GM04503 (cell line): ENCODE data around the gene RSF1.
"Not testable (repeated sequence)": the region's sequence is repeated elsewhere in the genome, so short reads cannot be mapped to it uniquely, and the experiment has no call there.

ENCODE experiments used
- DNase-seq: peaks from one replicate; pipeline ENCODE4 v3.0.0-alpha.2; 2012; ENCODE audit warnings: low read depth

RSF1 gene, protein sequence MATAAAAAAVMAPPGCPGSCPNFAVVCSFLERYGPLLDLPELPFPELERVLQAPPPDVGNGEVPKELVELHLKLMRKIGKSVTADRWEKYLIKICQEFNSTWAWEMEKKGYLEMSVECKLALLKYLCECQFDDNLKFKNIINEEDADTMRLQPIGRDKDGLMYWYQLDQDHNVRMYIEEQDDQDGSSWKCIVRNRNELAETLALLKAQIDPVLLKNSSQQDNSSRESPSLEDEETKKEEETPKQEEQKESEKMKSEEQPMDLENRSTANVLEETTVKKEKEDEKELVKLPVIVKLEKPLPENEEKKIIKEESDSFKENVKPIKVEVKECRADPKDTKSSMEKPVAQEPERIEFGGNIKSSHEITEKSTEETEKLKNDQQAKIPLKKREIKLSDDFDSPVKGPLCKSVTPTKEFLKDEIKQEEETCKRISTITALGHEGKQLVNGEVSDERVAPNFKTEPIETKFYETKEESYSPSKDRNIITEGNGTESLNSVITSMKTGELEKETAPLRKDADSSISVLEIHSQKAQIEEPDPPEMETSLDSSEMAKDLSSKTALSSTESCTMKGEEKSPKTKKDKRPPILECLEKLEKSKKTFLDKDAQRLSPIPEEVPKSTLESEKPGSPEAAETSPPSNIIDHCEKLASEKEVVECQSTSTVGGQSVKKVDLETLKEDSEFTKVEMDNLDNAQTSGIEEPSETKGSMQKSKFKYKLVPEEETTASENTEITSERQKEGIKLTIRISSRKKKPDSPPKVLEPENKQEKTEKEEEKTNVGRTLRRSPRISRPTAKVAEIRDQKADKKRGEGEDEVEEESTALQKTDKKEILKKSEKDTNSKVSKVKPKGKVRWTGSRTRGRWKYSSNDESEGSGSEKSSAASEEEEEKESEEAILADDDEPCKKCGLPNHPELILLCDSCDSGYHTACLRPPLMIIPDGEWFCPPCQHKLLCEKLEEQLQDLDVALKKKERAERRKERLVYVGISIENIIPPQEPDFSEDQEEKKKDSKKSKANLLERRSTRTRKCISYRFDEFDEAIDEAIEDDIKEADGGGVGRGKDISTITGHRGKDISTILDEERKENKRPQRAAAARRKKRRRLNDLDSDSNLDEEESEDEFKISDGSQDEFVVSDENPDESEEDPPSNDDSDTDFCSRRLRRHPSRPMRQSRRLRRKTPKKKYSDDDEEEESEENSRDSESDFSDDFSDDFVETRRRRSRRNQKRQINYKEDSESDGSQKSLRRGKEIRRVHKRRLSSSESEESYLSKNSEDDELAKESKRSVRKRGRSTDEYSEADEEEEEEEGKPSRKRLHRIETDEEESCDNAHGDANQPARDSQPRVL (N-terminal part only)

DNA sequence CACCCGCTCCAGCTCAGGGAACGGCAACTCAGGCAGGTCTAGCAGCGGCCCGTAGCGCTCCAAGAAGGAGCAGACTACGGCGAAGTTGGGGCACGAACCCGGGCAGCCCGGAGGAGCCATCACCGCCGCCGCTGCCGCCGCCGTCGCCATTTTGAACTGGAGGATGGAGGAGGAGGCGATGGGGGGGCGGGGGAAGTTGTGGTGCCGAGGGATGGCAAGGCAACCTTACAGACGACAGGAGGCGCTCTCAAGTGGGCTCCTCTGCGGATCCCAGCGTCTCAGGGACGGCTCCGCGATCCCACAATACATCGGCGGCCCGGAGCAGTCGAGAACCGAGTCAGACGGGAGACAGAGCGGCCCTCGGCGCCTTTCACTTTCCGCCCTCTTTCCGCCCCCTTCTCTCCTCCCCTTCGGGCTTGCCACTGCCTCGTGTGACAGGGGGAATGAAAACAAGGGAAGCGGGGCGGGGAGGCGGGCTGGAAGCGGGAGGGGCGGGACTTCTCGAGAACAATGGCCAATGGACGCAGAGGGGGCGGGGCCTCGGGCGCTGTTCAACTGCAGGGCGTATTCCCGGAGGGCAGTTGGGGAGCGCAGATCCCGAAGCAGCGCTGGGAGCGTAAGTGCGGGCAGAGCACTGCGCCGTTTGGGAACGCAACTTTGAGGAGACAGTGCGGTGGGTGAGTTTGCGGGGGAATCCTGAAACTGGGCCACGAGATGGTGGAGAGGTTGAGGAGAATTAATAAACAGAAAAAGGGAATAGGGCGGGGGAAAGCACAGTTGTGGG lies at the start of gene RSF1, which contains the start of gene AAMDC:
Gene RSF1, minus strand, starts transcription at position 158 of the 784 bp plus-strand sequence. Its CDS starts 8 bp downstream, at position 150.
Gene AAMDC, plus strand, starts transcription at position 580 of the 784 bp plus-strand sequence. CDS start 21,353 bp downstream, outside the sequence.
- DNase-seq = peak; percentile 91

DNA sequence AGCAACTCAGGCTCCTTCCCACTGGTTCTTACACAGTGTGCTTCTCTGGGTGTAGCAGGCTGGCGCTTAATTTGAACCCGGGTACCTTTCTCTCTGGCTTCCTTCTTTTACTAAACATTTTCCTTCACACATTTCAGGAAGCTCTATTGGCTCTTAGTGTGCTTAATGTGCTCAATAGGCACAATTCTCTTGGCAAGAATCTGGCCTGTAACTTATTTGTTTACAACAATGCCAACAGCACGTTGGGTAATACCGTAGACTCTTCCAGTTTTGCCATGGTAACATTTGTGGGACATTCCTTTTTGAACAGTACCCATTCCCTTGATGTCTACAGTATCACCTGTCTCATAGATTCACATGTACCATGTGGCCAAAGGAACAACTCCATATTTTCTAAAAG lies 48.2 kb upstream of the RSF1 start:
- DNase-seq = no peak

DNA sequence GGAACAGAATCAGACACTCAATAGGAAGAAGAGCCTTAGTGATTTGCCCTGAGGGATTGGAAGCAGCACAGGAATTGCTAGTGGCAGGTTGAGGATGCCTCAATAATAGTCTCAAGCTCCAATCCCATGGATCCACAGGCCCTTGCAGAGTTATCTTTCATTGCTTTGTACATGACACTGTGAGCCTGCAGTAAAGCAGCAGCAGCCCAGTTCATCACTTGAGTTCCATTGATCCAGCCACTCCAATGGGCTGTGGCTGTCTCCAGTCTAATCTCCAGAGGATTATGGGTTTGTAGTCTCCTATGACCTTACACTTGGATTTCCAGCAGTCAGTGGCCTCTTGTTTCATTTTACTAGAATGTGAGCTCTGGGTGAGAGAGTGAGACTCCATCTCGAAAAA lies 45.8 kb upstream of the RSF1 start:
- DNase-seq = no peak

DNA sequence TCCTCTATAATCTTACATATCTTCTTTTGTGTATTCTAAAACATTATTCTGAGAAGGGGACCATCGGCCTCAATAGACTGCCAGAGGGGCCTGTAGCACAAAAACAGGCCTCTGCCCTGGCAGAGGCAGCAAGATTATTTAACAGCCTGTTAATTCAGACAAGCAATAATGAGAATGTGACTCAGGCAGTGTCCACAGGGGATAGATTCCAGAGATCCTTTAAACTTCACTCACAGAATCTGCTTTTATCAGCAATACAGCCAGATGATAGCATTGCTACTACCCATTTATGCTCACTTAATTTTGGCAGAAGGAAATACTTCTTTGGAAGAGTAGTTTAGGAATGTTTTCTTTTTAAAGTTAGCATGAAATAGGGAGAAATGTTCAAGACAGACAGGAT lies 45.3 kb upstream of the RSF1 start:
- no peak for DNase-seq

DNA sequence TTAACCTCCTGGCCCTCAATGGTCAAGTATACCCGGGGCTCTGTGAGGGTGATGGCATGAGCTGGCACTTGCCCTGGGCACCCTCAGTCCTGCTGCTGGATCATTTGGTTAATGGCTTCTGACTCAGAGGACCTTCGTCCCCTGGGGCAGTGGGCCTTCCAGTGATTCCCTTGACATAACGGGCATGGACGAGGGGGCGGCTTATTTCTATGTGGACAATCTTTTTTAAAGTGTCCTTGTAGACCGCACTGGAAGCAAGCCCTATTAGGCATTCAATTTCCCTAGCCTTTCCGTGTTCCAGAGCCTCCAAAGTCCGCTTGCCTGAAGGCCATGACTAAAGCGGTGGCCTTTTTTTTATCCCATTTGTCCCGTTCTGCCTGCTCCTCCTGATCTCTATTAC lies 40.9 kb upstream of the RSF1 start:
- DNase-seq = not testable (repeated sequence)

DNA sequence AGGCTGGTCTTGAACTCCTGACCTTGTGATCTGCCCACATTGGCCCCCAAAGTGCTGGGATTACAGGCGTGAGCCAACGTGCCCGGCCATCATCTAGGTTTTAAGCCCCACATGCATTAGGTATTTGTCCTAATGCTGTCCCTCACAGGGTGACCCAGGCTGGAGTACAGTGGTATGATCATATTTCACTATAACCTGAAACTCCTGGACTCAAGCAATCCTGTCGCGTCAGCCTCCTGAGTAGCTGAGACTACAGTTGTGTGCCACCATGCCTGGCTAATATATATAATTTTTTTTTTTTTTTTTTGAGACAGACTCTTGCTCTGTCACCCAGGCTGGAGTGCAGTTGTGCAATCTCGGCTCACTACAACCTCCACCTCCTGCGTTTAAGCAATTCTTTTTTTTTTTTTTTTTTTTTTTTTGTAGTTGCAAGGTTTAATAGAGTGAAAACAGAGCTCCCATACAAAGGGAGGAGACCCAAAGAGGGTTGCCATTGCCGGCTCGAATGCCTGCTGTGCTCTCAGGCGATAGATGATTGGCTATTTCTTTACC lies 37.5 kb upstream of the RSF1 start:
- not testable (repeated sequence) for DNase-seq

DNA sequence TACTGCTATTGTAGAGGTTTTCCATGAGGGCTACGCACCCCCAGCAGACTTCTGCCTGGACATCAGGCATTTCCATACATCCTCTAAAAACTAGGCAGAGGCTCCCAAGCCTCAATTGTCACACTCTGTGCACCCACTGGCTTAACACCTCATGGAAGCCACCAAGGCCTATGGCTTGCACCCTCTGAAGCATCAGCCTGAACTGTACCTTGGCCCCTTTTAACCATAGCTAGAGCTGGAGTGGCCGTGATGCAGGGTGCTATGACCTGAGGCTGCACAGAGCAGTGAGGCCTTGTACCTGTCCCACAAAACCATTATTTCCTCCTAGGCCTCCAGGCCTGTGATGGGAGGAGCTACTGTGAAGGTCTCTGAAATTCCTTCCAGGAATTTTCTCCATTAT lies 34.3 kb upstream of the RSF1 start:
- DNase-seq = no peak

DNA sequence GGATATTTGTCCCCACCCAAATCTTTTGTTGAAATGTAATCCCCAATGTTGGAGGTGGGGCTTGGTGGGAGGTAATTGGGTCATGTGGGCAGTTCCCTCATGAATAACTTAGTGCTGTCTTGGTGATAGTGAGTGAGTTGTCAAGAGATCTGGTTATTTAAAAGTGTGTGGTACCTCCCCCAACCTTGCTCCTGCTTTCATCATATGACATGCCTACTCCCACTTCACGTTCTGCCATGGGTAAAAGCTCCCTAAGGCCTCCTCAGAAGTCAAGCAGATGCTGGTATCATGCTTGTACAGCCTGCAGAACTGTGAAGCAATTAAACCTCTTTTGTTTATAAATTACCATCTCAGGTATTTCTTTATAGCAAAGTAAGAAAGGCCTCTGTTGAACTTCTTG lies 31.0 kb upstream of the RSF1 start:
- no peak for DNase-seq

DNA sequence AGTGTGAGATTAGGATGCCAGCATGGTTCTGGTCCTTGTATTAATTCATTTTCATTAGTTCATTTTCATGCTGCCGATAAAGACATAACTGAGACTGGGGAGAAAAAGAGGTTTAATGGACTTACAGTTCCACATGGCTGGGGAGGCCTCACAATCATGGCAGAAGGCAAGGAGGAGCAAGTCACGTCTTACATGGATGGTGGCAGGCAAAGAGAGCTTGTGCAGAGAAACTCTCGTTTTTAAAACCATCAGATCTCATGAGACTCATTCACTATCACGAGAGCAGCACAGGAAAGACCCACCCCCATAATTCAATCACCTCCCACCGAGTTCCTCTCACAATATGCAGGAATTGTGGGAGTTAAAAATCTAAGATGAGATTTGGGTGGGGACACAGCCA lies 23.2 kb upstream of the RSF1 start:
- not testable (repeated sequence) for DNase-seq

DNA sequence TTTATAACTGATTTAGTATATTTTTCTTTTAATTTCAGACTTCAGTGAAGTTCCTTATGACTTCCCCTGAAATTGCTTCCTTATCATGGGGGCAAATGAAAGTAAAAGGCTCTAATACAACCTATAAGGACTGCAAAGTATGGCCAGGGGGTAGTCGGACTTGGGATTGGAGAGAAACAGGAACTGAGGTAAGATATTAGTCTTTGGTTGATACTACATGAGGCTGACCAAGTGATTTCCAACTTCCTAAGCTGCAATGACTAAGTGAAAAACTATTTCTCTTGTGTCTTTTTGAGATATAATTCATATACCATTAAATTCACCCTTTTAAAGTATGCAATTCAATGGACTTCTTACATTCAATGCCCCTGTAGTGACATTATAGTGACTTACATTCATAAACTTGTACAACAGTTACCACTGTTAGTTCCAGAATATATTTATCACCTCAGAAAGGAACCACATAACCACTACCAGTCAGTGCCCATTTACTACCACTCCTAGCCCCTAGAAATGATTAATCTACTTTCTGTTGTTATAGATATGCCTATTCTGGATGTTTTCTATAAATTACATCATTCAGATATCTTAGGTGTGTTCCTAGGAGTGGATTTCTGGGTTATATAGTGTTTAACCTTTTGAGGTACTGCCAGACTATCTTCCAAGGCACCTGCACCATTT lies 22.1 kb upstream of the RSF1 start:
- DNase-seq = no peak

DNA sequence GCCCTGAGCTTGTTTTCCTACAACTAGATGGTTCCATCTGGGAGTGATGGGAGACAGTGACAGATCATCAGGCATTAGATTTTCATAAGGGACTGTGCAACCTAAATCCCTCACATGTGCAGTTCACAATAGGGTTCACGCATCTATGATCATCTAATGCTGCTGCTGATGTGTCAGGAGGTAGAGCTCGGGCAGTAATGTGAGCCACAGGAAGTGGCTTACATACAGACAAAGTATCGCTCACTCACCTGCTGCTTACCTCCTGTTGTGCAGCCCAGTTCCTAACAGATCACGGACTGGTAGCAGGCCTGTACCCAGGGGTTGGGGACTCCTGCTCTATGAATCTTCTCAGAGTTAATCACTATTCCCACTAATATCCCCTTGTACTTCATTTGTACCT lies 12.8 kb upstream of the RSF1 start:
- no peak for DNase-seq

DNA sequence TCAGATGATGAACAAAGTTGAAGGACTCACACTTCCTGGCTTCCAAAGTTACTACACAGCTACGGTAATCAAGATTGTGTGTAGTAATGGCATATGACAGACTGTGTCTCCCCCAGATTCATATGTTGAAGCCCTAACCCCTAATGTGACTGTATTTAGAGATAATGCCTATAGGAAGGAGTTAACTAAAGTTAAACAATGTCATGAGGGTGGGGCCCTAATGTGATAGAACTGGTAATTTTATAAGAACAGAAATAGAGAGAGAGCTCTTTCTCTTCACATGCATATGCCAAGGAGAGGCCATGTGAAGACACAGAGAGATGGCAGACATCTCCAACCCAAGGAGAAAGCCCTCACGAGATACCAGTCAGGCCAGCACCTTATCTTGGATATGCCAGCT lies 8.4 kb upstream of the RSF1 start:
- DNase-seq = no peak

DNA sequence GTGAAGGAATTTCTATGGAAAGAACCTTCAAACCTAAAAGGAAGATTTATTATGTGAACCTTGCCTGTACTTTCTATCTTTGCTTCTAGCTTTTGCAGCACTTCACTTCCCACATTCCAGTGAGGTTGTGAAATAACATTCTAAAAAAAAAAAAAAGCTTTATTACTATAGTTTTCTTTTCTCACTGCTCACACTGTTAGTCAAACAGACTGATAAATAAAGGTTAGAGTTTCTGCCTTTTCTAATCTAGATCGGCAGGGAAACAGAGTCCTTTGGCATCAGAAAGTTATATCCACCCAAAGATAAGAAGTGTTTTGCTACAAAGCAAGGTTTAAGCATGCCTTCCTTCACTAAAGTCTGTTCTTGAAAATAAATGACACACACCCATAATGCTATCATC lies 3.3 kb upstream of the RSF1 start:
- DNase-seq = peak; percentile 37

DNA sequence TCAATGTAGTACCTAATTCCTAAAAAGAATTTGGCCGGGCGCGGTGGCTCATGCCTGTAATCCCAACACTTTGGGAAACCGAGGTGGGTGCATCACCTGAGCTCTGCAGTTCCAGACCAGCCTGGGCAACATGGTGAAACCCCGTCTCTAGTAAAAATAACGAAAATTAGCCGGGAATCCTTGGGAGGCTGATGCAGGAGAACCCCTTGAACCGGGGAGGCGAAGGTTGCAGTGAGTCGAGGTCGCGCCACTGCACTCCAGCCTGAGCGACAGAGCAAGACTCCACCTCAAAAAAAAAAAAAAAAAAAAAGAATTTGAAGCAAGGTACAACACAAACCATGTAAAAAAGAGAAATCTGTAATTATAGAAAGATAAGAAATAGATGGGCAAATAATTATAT lies 1.6 kb upstream of the RSF1 start:
- not testable (repeated sequence) for DNase-seq

DNA sequence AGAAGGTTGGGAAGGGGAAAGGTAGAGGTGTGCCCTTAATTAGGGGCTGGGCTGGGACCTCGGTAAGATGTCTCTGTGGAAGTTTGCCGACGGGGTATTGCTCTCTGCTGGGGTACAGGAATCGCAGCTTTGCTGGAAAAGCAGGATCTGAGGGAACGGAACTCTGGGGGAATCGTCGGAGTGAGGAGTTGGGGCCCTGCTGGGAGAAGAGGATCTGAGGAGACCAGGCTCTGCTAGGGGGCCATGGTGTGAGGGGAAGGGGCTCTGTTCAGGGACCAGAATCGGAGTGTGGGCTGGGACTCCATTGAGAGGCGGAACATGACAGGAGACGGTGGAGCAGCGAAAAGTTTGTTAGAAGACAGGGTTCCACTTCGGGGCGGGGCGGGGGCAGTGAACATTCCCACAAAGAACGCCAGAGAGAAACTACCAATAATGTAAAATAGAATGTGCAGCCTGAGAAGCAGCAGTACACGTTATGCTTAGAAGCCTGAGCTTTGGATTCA lies 878 bp upstream of the RSF1 start:
- no peak for DNase-seq

DNA sequence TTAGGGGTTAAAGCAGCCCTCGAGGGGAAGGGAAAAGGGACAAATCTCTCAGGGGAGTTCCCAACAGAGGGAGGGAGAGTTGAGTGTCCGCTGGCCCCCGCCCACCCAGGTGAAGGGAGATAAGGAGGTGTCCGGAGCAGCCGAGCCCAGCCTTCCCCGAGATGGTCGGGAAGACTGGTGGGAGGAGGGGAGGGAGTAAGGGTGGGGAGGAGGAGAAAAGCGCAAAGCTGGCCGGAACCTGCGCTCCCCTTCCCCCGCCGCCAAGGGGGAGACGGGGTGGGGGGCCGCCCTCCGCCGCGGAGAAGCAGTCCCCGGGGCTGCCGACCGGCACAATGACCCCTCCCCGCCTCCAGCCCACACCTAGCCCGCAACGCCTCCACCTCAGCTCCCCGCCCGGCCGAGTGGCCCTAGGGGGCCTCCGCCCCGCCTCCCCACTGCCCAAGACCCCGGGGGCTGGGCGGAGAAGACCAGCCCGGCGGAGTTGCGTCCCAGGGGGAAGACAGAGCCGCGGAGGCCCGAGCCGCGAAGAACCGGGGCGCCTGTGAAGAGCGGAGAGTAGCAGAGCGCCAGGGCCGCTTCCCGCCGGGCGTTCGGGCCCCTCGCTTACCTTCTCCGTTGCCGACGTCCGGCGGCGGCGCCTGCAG lies 479 bp downstream of the RSF1 start:
- no peak for DNase-seq

DNA sequence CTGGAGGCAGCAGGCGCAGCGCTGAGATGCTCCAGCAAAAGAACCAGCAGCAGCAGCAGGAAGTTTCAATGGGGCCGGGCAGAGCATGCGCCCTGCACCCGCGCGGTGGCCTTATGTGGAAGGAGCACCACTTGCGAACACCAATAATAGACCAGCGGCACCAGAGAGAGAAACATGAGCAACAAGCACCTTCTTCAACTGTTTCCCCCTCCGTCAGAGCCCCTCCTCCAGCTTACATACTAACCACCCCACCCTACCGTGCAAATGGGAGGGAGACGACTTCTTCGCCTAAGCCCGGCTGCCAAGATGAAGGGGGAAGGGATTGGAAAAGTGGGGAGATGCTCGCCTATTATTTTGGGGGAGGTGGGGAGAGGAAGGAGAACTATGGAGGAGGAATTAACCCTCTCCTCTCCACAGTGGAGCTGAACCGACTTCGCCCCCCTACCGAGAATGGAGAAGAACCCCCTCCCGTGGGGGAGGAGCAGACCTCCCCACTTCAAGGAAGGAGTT lies 1.1 kb downstream of the RSF1 start:
- DNase-seq = peak; percentile 37

DNA sequence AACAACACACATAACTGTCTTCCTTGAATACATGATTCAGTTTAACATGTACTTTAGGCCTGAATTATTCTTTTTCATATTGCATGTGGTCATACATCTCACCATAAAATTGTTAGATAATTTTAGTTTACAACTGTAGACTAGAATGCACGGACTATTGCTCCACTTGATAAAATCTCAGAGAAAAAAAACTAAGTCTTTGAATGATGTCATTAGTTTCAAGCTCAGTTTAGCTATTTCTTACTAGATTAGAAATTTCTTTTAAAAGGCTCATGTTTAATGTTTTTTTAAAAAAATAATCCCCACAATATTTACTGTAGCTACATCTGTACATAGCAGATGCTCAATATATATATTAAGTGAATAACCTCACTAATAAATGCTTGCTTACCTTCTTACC lies 5.1 kb downstream of the RSF1 start:
- no peak for DNase-seq

DNA sequence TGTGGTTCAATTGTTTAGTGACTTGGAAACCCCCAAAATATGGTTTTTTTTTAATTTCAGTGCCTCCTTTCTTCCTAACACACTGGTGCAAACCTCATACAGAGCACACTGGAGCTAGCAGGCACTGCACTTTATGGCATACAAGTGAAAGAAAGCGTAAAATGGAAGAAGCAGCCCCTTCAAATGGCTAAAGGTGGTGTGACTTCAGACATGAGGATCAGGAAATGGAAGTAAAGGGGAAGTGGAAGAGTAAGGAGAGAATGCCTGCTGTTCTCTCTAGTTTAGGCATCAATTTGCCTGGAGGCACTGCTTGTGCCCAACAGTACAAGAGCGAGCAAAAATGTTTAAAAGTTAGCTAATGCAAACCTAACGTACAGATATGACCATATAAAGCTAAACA lies 5.7 kb downstream of the RSF1 start:
- no peak for DNase-seq
